Stimulated activated CD8-positive, alpha-beta memory T cell treated with anti-CD3 and anti-CD28 coated beads, Interleukin-2, amount 100 ng/mL, for 48 hours (primary cell): ENCODE measurements around the gene TSPAN7.

Experiments
- DNase-seq, 2 donors: peaks; one replicate each; pipeline ENCODE4 v3.0.0-alpha.2; 2020; ENCODE audit warnings: low read depth in 2 of 2

The TSPAN7 gene

GRCh38 chrX:38594434-38594833, 33.1 kb downstream of the TSPAN7 start:
- DNase-seq = no peak

GRCh38 chrX:38595801-38596200, 34.5 kb downstream of the TSPAN7 start:
- no peak for DNase-seq

- no peak for DNase-seq
Observed at GRCh38 chrX:38596939-38597338, 35.6 kb downstream of the TSPAN7 start.

GRCh38 chrX:38599796-38600755, 38.7 kb downstream of the TSPAN7 start:
- DNase-seq = no peak

- DNase-seq = no peak
Observed at GRCh38 chrX:38601866-38602265, 40.5 kb downstream of the TSPAN7 start.

- no peak for DNase-seq
Observed at GRCh38 chrX:38606821-38607220, 45.5 kb downstream of the TSPAN7 start.

GRCh38 chrX:38607976-38608375, 46.6 kb downstream of the TSPAN7 start:
- DNase-seq = no peak

- DNase-seq = no peak
Observed at GRCh38 chrX:38610849-38611248, 49.5 kb downstream of the TSPAN7 start.

GRCh38 chrX:38612281-38612680, 50.9 kb downstream of the TSPAN7 start:
- no peak for DNase-seq

- DNase-seq = no peak
Observed at GRCh38 chrX:38614485-38614884, 53.1 kb downstream of the TSPAN7 start.

- no peak for DNase-seq
Observed at GRCh38 chrX:38616904-38617303, 55.6 kb downstream of the TSPAN7 start.

GRCh38 chrX:38618180-38618579, 56.8 kb downstream of the TSPAN7 start:
- no peak for DNase-seq

- DNase-seq = no peak
Observed at GRCh38 chrX:38620623-38621022, 59.3 kb downstream of the TSPAN7 start.

GRCh38 chrX:38626296-38626695, 65.0 kb downstream of the TSPAN7 start:
- DNase-seq = no peak

GRCh38 chrX:38627683-38628082, 66.3 kb downstream of the TSPAN7 start:
- no peak for DNase-seq

GRCh38 chrX:38628587-38628986, 67.2 kb downstream of the TSPAN7 start:
- no peak for DNase-seq

- no peak for DNase-seq
Observed at GRCh38 chrX:38632516-38632915, 71.2 kb downstream of the TSPAN7 start.

- DNase-seq = no peak
Observed at GRCh38 chrX:38634665-38635064, 73.3 kb downstream of the TSPAN7 start.

GRCh38 chrX:38636949-38637819, 75.8 kb downstream of the TSPAN7 start:
- DNase-seq = no peak

GRCh38 chrX:38638952-38639529, 77.7 kb downstream of the TSPAN7 start:
- DNase-seq = no peak

- no peak for DNase-seq
Observed at GRCh38 chrX:38639730-38640129, 78.4 kb downstream of the TSPAN7 start.

GRCh38 chrX:38641197-38641596, 79.9 kb downstream of the TSPAN7 start:
- DNase-seq = no peak
